SK-N-DZ (cell line): ENCODE measurements around the gene KLRD1. TPM values are rescaled to one million over a fixed set of nuclear protein-coding genes. Genes with fewer than 3 reads are reported as not detected.
A peak's percentile ranks its signal among the peaks of the same experiment; 100 is the strongest.
"Not testable (repeated sequence)": the region's sequence is repeated elsewhere in the genome, so short reads cannot be mapped to it uniquely, and the experiment has no call there.

Experiments used
- DNase-seq: peaks from one replicate; pipeline ENCODE4 v3.0.0-alpha.2; 2015; ENCODE audit warnings: low spot score
- polyA plus RNA-seq, 2 experiments: library from polyadenylated mRNA; depleted of rRNA; stranded (reverse); fragments of >200 nt; gene quantifications; 2 replicates each; pipeline ENCODE4 v1.2.3, GENCODE V29; 2014

KLRD1 gene
- polyA plus RNA-seq (2014; cell fraction: cytosol; rRNA removed), result 0.09 and 0.27 TPM in 2 replicates
- polyA plus RNA-seq (2014; cell fraction: nucleus; rRNA removed), result not detected in 2 replicates

DNA sequence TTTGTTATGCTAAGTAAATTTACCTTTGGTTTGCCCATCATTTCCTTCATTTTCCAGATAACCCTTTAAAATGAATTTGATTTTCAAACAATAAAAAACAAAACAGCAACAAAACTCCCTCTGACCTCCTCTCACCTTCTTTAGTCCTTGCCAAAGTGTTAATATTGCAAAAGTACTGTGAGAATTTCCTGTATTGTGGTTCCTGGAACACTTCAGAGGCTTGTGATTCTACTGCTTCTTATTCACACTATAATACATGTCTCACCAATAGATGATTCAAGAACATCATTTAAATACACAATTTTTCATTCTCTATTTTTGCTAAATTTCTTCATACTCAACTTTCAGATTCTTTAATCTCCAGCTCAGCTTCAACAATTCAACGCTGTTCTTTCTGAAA lies at the start of gene KLRD1:
KLRD1 (plus strand) TSS at position 241 of the 400 bp plus-strand sequence. CDS start 208 bp downstream, outside the sequence.
- DNase-seq, result no peak

DNA sequence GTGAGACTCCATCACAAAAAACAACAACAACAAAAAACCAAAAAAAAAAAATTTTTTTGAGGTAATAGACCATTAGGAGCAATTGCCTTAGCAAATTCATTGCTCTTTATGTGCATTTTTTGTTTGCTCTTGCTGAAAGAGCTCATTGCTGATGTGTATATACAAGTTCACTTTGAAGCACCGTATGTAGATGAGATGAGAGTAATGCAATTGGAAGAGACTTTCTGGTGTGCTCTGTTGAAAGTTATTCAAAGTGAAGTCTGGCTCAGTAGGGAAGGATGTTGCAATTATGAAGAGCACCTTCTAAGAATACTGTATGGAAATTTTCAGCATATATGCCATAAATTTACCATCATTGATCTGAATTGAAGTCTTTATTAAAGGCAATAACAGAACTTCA lies 46.7 kb upstream of the KLRD1 start:
- DNase-seq, result no peak

DNA sequence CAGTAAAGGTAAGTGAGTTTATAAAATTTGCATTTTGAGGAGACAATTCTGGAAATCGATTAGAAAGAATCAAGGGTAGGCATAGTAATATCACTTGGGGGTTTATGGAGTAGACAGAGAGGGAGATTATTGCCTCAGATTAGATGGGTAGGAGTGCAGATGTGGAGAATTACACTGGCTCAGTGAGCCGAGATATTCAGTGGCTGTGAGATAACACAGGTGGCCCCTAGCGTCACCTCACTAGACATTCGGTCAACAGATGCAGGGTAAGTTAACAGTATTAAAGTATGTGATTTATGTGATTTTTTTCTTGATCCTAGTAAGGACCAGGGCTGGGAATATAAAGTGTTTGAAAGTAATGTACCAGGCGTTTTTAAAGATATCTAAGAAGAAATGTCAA lies 39.6 kb upstream of the KLRD1 start:
- peak; percentile 96 for DNase-seq

DNA sequence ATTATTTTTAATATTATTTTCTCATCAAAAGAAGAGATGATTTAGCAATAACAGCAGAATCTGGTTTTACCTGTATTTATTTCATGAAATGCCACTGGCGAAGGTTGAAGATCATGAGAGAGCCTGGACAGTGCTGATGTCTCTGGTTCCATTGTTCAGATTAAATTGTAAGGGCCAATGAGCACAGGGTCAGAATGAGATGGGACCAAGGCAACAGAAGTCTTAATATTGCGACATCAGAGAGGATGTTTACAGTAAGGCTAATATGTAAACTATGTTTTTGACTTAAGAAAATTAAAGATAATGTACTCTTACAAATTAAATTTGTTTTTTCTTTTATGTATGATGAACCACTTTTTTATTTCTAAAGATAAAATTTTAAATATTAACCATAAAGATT lies 35.2 kb upstream of the KLRD1 start:
- DNase-seq, result no peak

DNA sequence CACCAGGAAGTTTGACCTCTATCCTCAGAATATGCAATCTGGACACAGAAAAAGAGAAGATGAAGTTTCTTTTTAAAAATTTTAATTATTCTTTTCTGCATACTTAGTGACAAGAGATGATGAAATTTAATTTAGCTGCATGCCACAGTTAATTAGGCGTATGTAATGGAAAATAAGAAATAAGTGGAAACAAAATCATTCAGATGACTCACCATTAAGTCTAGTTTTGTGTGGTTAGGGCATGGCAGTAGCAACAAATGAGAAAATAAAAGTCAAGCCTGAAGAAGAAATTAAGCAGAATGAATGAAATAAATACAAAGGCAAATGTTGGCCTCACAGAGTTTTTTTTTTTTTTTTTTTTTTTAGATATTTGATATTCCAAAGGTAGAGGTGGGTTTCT lies 30.9 kb upstream of the KLRD1 start:
- DNase-seq, result no peak

DNA sequence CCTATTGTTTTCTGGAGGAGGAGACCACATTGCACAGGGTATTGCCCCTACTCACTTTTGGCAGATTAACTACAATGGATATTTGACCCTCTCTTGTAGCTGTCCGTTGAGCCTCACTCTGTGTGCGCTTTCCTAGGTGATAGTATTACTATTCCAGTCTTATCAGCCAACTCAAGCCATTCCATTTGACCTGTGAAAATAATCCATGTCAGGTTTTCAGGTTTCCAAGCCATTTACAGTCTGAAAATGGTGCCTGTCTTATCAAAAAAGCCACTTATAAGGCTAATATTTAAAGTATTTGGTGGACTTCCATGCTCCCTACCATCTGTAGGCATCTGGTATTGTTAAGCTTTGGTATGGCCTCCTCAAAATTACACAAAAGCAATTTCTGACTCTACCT lies 29.6 kb upstream of the KLRD1 start:
- no peak for DNase-seq

- DNase-seq, result no peak
Measured at GRCh38 chr12:10279937-10280336, 27.7 kb upstream of the KLRD1 start.

DNA sequence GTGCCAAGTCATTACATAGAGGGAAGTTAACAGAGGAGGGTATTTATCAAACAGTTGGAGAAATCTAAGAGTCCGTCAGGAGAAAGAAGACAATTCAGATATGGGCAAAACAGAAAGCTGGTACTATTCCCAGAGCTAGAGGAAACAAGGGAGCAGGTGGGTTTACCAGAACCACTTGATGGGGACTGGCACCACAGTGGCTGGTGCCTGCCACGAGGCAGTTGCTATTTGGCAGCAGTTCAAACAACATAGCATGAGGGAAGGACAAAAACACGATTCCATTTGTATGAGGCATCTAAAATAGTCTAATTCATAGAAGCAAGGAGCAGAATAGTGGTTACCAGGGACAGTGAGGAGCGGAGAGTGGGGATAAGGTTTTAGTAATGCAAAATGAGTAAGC lies 24.6 kb upstream of the KLRD1 start:
- DNase-seq, result no peak

DNA sequence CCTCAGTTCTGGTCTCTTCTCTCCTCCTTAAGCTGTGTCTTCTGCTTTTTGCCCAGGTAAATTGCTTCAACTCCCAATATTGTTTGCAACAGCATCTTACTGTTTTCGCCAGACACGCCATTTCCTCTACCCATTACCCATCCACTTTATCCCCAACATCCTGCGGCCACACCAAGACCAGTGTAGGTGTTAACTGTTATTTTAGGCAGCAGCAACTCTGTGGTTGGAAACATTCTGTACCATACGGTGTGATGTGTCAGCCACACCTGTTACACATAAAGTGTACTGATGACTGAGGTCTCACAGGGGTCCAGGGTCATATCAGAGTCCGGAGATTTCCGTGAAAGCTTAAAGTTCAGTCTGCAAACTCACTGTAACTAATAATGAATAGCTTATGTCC lies 21.8 kb upstream of the KLRD1 start:
- DNase-seq, result no peak

- DNase-seq, result no peak
Measured at GRCh38 chr12:10289005-10289754, 18.5 kb upstream of the KLRD1 start.

GRCh38 chr12:10291030-10291429 lies 16.6 kb upstream of the KLRD1 start:
- DNase-seq, result no peak

- DNase-seq, result no peak
Measured at GRCh38 chr12:10293151-10293550, 14.5 kb upstream of the KLRD1 start.

GRCh38 chr12:10293570-10294227 lies 14.0 kb upstream of the KLRD1 start:
- DNase-seq, result no peak

DNA sequence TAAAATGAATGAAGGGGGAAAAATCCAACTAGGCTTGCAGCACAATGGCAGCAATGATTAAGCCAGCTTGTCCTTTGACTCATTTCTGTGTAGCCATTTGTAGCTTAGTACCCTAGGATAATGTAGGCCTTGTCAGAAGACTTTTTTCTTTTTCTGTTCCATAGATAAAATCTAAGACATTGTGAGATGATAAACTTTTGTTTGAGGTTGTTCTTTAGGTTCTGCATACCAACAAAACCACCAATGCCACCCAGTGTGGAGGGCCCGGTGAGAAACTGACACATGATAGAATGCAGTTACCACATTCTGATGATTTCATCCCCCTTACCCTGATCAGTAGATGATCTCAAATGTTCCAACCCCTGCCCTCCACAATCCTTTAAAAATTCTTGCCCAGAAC lies 6.6 kb upstream of the KLRD1 start:
- DNase-seq, result no peak

DNA sequence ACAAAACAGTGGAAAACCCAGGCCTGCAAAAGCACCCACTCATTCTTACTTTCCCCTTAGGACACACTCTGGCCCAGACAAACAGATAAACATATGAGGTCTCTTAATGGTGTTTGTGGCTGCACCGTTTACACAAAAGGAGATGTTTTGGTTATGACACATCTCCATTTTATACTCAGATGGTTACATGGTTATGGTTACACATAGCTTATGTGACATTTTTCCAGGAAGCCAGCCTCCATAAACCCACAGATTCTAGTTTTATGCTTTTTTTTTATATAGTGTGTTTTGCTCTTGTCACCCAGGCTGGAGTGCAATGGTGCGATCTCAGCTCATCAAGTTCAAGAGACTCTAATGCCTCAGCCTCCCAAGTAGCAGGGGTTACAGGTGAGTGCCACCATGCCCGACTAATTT lies 3.5 kb upstream of the KLRD1 start:
- no peak for DNase-seq

GRCh38 chr12:10305411-10305810 lies 2.3 kb upstream of the KLRD1 start:
- DNase-seq, result no peak

DNA sequence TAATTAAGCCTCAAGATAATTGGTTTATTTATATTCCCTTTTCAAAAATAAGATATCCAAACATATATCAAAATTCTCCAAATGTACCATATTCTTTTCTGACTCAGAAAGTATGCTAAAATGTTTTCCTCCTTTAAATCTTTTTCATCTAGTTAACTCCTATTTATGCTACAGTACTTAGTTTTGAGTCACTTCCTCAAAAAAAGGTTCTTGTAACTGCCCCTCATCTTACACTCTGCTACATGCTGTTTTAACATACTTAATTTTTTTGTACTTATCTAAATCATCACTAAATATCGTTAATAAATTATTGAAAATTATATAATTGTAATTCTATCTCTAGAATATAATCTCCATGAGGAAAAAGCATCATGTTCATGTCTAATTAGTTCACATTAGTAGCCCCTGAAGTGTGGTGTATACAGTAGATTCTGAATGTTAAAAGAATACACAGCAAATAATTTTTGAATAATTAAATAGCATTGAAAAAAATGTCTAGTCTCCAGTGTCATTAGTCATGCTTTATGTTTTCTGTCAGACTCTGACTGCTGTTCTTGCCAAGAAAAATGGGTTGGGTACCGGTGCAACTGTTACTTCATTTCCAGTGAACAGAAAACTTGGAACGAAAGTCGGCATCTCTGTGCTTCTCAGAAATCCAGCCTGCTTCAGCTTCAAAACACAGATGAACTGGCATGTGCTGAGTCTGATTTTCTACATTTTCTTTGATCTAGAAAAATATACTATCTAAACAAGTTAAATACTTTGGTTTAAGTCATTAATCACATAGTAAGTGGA lies 3.5 kb downstream of the KLRD1 start:
- no peak for DNase-seq

DNA sequence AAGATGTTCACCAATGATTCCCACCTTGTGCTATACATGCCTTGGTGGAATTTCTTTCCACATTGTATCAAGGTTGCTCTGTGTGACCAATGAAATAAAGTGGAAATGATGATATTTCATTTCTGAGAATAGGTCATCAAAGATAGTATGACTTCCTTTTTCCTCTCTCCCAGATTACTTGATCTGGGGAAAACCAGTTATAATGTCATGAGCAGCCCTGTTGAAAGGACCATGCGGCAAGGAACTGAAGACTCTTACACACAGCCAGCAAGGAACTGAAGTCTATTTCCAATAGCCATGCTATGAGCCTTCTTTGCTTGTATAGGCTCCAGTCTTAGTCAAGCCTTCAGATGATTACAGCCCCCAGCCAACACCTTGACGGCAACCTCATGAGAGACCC lies 11.7 kb downstream of the KLRD1 start:
- no peak for DNase-seq

GRCh38 chr12:10320643-10321042 lies 13.0 kb downstream of the KLRD1 start:
- DNase-seq, result no peak

GRCh38 chr12:10328691-10329090 lies 21.0 kb downstream of the KLRD1 start:
- not testable (repeated sequence) for DNase-seq

- DNase-seq, result peak; percentile 23
Measured at GRCh38 chr12:10331642-10332239, 24.1 kb downstream of the KLRD1 start.

DNA sequence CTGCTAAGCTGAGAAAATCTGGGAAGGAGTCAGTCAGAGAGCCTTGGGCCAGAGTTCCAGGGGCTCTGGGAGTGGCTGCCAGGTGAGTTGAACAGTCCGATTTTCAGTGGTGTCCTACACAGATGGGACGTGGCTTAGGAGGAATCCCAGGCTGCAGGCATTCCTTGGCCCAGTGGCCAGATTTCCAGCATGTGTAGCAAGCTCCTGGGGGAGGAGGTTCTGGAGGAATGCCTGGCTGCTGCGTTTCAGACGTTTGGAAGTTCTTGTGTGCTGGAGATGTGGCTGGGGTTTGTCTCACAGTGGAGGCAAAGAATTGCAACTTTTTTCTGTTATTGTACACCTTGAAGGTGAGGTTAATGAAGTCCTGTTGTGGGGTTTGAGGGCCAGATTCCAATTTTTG lies 28.5 kb downstream of the KLRD1 start:
- not testable (repeated sequence) for DNase-seq
